SHP77 treated with DMSO at 0.1 percent for 48 hours (cell line): ENCODE data around the gene MACROD1.
"Not testable (repeated sequence)": the region's sequence is repeated elsewhere in the genome, so short reads cannot be mapped to it uniquely, and the experiment has no call there.

Experiments used
- DNase-seq: peaks from one replicate; lab custom pipeline; 2025; lab: John Stamatoyannopoulos, UW

Gene MACROD1

GRCh38 chr11:63997104-63997700 is 168.7 kb downstream of the MACROD1 start:
- no peak for DNase-seq

- no peak for DNase-seq
Measured at GRCh38 chr11:63996512-63996911, 169.4 kb downstream of the MACROD1 start.

GRCh38 chr11:63993993-63994392 is 171.9 kb downstream of the MACROD1 start:
- DNase-seq: no peak

GRCh38 chr11:63993100-63993499 is 172.8 kb downstream of the MACROD1 start:
- no peak for DNase-seq

GRCh38 chr11:63991558-63991957 is 174.4 kb downstream of the MACROD1 start:
- DNase-seq: no peak

GRCh38 chr11:63986932-63987513 is 178.9 kb downstream of the MACROD1 start:
- no peak for DNase-seq

- peak; percentile 84 for DNase-seq
Measured at GRCh38 chr11:63986156-63986931, 179.6 kb downstream of the MACROD1 start, which contains the start of gene OTUB1. Gene OTUB1 (plus strand): TSS chr11:63986438. CDS start chr11:63986457, 19 bp downstream.

- DNase-seq: no peak
Measured at GRCh38 chr11:63985812-63986155, 180.1 kb downstream of the MACROD1 start.

- no peak for DNase-seq
Measured at GRCh38 chr11:63979426-63979825, 186.5 kb downstream of the MACROD1 start.

GRCh38 chr11:63978551-63979239 is 187.2 kb downstream of the MACROD1 start:
- DNase-seq: no peak

- peak; percentile 98 for DNase-seq
Measured at GRCh38 chr11:63974259-63975143, 191.4 kb downstream of the MACROD1 start, which contains the start of gene COX8A. Gene COX8A (plus strand): TSS chr11:63974620. CDS start chr11:63974681, 61 bp downstream.

- not testable (repeated sequence) for DNase-seq
Measured at GRCh38 chr11:63973912-63974258, 192.0 kb downstream of the MACROD1 start.

GRCh38 chr11:63970902-63971301 is 195.0 kb downstream of the MACROD1 start:
- no peak for DNase-seq

- no peak for DNase-seq
Measured at GRCh38 chr11:63969461-63969860, 196.5 kb downstream of the MACROD1 start.

GRCh38 chr11:63966444-63966843 is 199.5 kb downstream of the MACROD1 start:
- no peak for DNase-seq

GRCh38 chr11:63963895-63964294 is 202.0 kb downstream of the MACROD1 start:
- not testable (repeated sequence) for DNase-seq

- no peak for DNase-seq
Measured at GRCh38 chr11:63961608-63962412, 204.1 kb downstream of the MACROD1 start.

GRCh38 chr11:63958008-63958407 is 207.9 kb downstream of the MACROD1 start:
- no peak for DNase-seq

- DNase-seq: no peak
Measured at GRCh38 chr11:63952570-63952969, 213.3 kb downstream of the MACROD1 start.

GRCh38 chr11:63951779-63952536 is 214.0 kb downstream of the MACROD1 start:
- no peak for DNase-seq
